T-helper 1 cell treated with Interleukin-12 subunit alpha and Interleukin-12 subunit beta and Interleukin-4 antibody, amounts not matched to agents 30 μg/mL and 1 μg/mL, for 36 hours (primary cell): ENCODE data around the gene RFPL1.

Experiments
- H3K27ac Mint-ChIP-seq: one replicate; pipeline ENCODE4 v1.8.0; 2021; ENCODE audit warnings: mild to moderate bottlenecking, mixed read lengths
- H3K27me3 Mint-ChIP-seq: one replicate; pipeline ENCODE4 v1.8.0; 2021; ENCODE audit warnings: low read depth, mixed read lengths
- H3K36me3 Mint-ChIP-seq: one replicate; pipeline ENCODE4 v1.8.0; 2021; ENCODE audit warnings: low read depth, mixed read lengths
- H3K4me1 Mint-ChIP-seq: one replicate; pipeline ENCODE4 v1.8.0; 2021; ENCODE audit warnings: low read depth, mixed read lengths
- H3K4me3 Mint-ChIP-seq: one replicate; pipeline ENCODE4 v1.8.0; 2021; ENCODE audit warnings: mild to moderate bottlenecking, moderate library complexity, mixed read lengths
- H3K9me3 Mint-ChIP-seq: one replicate; pipeline ENCODE4 v1.8.0; 2021; ENCODE audit warnings: mixed read lengths

RFPL1 gene

GRCh38 chr22:29426476-29426875 lies 11.9 kb upstream of the RFPL1 start:
- peaks cover 24% of the 10 kb centered on the region for H3K27me3 Mint-ChIP-seq
- H3K4me1 Mint-ChIP-seq: peaks cover 2% of the 10 kb centered on the region
- no peaks in the 10 kb centered on the region for H3K9me3 Mint-ChIP-seq
- H3K27ac Mint-ChIP-seq: no peak overlapping the region
- no peak overlapping the region for H3K4me3 Mint-ChIP-seq
- H3K36me3 Mint-ChIP-seq: no peaks in the 10 kb centered on the region

- Mint-ChIP-seq H3K27me3 (peaks cover 25% of the 10 kb centered on the region), H3K4me1 (peaks cover 2% of the 10 kb centered on the region), H3K9me3 (no peaks in the 10 kb centered on the region), H3K27ac (no peak overlapping the region), H3K4me3 (no peak overlapping the region), H3K36me3 (no peaks in the 10 kb centered on the region)
Measured at GRCh38 chr22:29427176-29427760, 11.1 kb upstream of the RFPL1 start.

GRCh38 chr22:29431986-29432385 lies 6.4 kb upstream of the RFPL1 start:
- H3K4me1 Mint-ChIP-seq: no peaks in the 10 kb centered on the region
- no peaks in the 10 kb centered on the region for H3K36me3 Mint-ChIP-seq
- H3K27me3 Mint-ChIP-seq: peaks cover 44% of the 10 kb centered on the region
- H3K9me3 Mint-ChIP-seq: no peaks in the 10 kb centered on the region
- H3K4me3 Mint-ChIP-seq: no peak overlapping the region
- H3K27ac Mint-ChIP-seq: no peak overlapping the region

GRCh38 chr22:29433856-29434255 lies 4.5 kb upstream of the RFPL1 start:
- no peaks in the 10 kb centered on the region for H3K9me3 Mint-ChIP-seq
- H3K4me1 Mint-ChIP-seq: no peaks in the 10 kb centered on the region
- H3K27ac Mint-ChIP-seq: no peak overlapping the region
- no peak overlapping the region for H3K4me3 Mint-ChIP-seq
- H3K36me3 Mint-ChIP-seq: no peaks in the 10 kb centered on the region
- H3K27me3 Mint-ChIP-seq: peaks cover 39% of the 10 kb centered on the region

GRCh38 chr22:29434288-29434687 lies 4.1 kb upstream of the RFPL1 start:
- Mint-ChIP-seq H3K27ac (no peak overlapping the region), H3K4me3 (no peak overlapping the region), H3K27me3 (peaks cover 35% of the 10 kb centered on the region), H3K36me3 (no peaks in the 10 kb centered on the region), H3K9me3 (no peaks in the 10 kb centered on the region), H3K4me1 (no peaks in the 10 kb centered on the region)

- Mint-ChIP-seq H3K27me3 (peaks cover 29% of the 10 kb centered on the region), H3K27ac (no peak overlapping the region), H3K4me1 (no peaks in the 10 kb centered on the region), H3K36me3 (no peaks in the 10 kb centered on the region), H3K9me3 (no peaks in the 10 kb centered on the region), H3K4me3 (no peak overlapping the region)
Measured at GRCh38 chr22:29435236-29436136, 2.9 kb upstream of the RFPL1 start.

GRCh38 chr22:29442976-29443375 lies 4.6 kb downstream of the RFPL1 start:
- Mint-ChIP-seq H3K4me3 (no peak overlapping the region), H3K9me3 (no peaks in the 10 kb centered on the region), H3K4me1 (no peaks in the 10 kb centered on the region), H3K27me3 (peaks cover 3% of the 10 kb centered on the region), H3K27ac (no peak overlapping the region), H3K36me3 (no peaks in the 10 kb centered on the region)

GRCh38 chr22:29443452-29443851 lies 5.1 kb downstream of the RFPL1 start:
- Mint-ChIP-seq H3K9me3 (no peaks in the 10 kb centered on the region), H3K36me3 (no peaks in the 10 kb centered on the region), H3K27me3 (peaks cover 3% of the 10 kb centered on the region), H3K4me1 (no peaks in the 10 kb centered on the region), H3K27ac (no peak overlapping the region), H3K4me3 (no peak overlapping the region)

- H3K4me1 Mint-ChIP-seq: no peaks in the 10 kb centered on the region
- H3K36me3 Mint-ChIP-seq: no peaks in the 10 kb centered on the region
- H3K27me3 Mint-ChIP-seq: peaks cover 3% of the 10 kb centered on the region
- H3K9me3 Mint-ChIP-seq: no peaks in the 10 kb centered on the region
- no peak overlapping the region for H3K4me3 Mint-ChIP-seq
- H3K27ac Mint-ChIP-seq: no peak overlapping the region
Measured at GRCh38 chr22:29443861-29444792, 5.7 kb downstream of the RFPL1 start.

- Mint-ChIP-seq H3K9me3 (no peaks in the 10 kb centered on the region), H3K4me3 (no peak overlapping the region), H3K27me3 (peaks cover 3% of the 10 kb centered on the region), H3K4me1 (no peaks in the 10 kb centered on the region), H3K36me3 (no peaks in the 10 kb centered on the region), H3K27ac (no peak overlapping the region)
Measured at GRCh38 chr22:29445508-29445907, 7.1 kb downstream of the RFPL1 start.

GRCh38 chr22:29447906-29448305 lies 9.5 kb downstream of the RFPL1 start:
- Mint-ChIP-seq H3K9me3 (no peaks in the 10 kb centered on the region), H3K4me3 (no peak overlapping the region), H3K27me3 (peaks cover 3% of the 10 kb centered on the region), H3K27ac (no peak overlapping the region), H3K4me1 (no peaks in the 10 kb centered on the region), H3K36me3 (no peaks in the 10 kb centered on the region)

- Mint-ChIP-seq H3K27ac (no peak overlapping the region), H3K9me3 (no peaks in the 10 kb centered on the region), H3K4me3 (no peak overlapping the region), H3K27me3 (no peaks in the 10 kb centered on the region), H3K4me1 (no peaks in the 10 kb centered on the region), H3K36me3 (no peaks in the 10 kb centered on the region)
Measured at GRCh38 chr22:29449296-29449875, 11.0 kb downstream of the RFPL1 start.

GRCh38 chr22:29450222-29450621 lies 11.8 kb downstream of the RFPL1 start:
- Mint-ChIP-seq H3K4me1 (no peaks in the 10 kb centered on the region), H3K27me3 (no peaks in the 10 kb centered on the region), H3K27ac (no peak overlapping the region), H3K9me3 (no peaks in the 10 kb centered on the region), H3K4me3 (no peak overlapping the region), H3K36me3 (no peaks in the 10 kb centered on the region)

GRCh38 chr22:29451863-29452262 lies 13.5 kb downstream of the RFPL1 start:
- Mint-ChIP-seq H3K9me3 (no peaks in the 10 kb centered on the region), H3K4me3 (no peak overlapping the region), H3K36me3 (no peaks in the 10 kb centered on the region), H3K27ac (no peak overlapping the region), H3K4me1 (no peaks in the 10 kb centered on the region), H3K27me3 (no peaks in the 10 kb centered on the region)
